GM15510 (cell line): ENCODE measurements around the gene DNAJC27.

Experiments used
- POLR2A ChIP-seq: IDR thresholded peaks from 3 replicates; pipeline ENCODE4 v1.6.1; 2011; ENCODE audit warnings: borderline replicate concordance; ENCODE audit not compliant: insufficient read length; ENCODE audit errors: extremely low read depth

Gene DNAJC27

DNA sequence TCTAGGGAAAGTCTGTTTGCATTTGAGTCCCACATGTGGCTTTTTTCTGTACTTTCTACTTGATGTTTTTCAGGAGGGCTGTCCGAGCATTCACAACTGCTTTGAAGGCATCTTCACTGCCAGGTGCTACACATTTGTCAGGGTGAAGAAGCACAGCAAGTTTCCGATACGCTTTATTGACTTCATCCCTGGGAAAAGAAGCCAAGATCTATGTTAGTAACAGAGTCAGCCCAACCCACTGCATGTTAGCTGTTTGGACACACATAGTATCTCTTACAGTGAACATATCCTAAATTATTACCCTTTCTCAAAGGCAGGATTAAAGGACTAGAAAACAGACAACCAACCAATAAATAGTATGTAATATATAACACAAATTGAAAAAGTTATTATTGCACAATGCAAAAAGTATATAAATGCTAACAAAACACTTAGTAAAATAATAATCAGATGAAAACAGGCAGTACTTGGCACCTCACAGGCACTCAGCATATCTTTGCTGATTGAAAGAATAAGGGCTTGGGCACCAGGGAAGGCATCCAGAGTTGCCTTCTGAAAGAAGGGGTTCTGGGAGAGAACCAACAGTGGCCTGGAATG, 24.1 kb downstream of the DNAJC27 start:
- no peak for TF ChIP-seq POLR2A

GRCh38 chr2:24945907-24946306, 25.8 kb downstream of the DNAJC27 start:
- TF ChIP-seq POLR2A = no peak

- TF ChIP-seq POLR2A = no peak
Measured at GRCh38 chr2:24943427-24944053, 28.2 kb downstream of the DNAJC27 start.

DNA sequence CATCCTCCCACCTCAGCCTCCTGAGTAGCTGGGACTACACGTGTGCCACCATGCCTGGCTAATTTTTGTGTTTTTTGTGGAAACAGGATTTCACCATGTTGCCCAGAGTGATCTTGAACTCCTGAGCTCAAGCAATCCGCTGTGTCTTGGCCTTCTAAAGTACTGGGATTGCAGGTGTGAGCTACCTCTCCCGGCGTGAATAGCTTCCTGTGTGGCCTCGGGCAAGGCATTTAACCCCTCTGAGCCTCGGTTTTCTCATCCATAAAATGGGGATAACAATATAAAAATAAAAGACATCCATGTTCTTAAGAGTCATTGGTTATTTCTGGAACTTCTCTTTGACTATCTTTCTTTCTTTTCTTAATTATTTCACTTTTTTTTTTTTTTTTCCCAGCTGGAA, 32.4 kb downstream of the DNAJC27 start:
- TF ChIP-seq POLR2A = no peak

DNA sequence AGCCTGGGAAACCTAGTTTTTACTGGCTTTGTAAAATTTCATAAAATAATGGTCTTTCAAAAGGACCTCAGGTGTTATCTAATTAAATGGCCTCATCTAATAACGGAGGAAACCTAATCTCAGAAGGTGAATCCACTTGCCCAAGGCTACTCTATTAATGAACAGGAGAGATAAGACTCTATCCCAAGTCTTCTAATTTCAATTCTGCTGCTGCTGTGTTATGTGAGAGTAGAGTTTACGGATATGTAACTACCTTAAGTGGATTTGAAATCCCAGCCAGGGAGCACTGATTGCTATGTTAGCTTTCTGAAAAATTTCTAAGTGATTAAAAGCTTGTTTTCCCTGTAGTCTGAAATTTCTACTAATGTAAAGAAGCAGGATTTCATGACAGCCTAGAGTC, 34.5 kb downstream of the DNAJC27 start:
- TF ChIP-seq POLR2A = no peak

GRCh38 chr2:24935145-24935544, 36.6 kb downstream of the DNAJC27 start:
- TF ChIP-seq POLR2A = no peak

DNA sequence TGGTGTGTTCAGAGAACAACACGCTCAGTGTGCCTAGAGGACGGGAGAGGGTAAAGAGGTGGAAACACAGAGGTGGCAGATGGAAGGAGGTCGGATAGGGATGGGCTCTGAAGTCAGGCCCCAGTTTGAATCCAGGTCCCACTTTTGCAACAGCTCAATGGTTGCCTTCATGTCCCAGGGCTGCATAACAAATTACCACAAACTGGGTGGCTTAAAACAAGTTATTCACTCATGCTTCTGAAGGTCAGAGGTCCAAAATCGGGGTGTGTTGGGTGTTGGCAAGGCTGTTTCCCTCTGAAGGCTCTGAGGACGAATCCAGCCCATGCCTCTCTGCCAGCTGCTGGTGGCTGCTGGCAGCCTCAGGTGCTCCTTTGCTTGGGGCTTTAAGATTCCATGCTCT, 39.0 kb downstream of the DNAJC27 start:
- TF ChIP-seq POLR2A = no peak

DNA sequence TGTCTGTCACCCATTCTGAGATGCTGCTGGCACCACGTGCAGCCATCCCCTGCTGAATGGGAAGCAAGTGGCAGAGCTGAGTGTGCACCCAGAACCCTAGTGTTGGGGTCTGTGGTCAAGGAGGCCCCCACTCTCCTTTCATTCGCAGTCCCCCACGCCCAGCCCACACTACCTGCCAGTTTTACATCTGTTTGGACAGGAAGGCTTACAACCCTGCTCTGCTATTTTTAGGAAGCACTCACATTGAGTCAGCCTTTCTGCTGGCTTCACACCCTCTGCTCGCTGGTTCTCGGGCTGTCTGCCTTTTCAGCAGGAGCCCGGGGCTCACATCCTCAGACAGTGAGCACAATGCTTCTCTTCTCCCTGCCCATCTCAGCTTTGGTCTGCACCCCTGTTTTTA, 41.0 kb downstream of the DNAJC27 start:
- TF ChIP-seq POLR2A = no peak

DNA sequence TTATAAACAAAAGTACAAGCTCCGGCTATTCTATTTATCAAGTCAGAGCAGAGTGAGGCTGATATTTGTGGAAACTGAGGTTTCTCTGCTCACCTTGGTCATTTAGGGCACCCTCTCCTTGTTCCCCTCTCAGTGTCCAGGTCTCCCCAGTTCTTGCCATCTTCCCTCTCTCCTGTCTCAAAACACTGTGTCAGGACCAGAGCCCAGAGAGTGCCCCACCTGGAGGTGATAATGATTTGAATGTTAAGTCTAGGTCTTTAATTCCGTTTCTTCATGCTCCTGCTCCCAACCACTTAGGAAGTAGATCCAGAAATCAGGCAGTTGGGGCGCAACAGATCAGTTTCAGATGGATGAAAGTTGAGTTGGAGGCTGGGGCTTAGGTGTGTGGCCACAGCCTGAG, 42.5 kb downstream of the DNAJC27 start:
- no peak for TF ChIP-seq POLR2A

DNA sequence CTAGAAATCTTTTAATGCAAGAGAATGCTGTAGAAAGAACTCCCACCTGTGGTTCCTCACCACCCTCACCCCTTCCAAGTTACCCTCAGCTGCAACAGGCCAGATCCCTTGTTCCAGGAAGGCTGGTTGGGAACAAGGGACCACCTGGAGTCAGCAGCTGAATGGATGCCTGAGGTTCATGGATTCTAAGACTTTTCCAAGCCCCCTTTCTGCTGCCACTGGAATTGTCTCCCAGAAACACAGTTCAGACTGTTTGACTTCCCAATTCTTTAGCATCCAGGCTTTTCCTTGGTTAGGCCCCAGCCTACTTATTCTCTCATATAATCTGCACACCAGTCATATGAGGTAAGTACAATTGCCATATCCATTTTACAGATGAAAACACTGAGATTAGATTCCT, 43.7 kb downstream of the DNAJC27 start:
- no peak for TF ChIP-seq POLR2A

- no peak for TF ChIP-seq POLR2A
Measured at GRCh38 chr2:24926602-24927252, 45.0 kb downstream of the DNAJC27 start.

DNA sequence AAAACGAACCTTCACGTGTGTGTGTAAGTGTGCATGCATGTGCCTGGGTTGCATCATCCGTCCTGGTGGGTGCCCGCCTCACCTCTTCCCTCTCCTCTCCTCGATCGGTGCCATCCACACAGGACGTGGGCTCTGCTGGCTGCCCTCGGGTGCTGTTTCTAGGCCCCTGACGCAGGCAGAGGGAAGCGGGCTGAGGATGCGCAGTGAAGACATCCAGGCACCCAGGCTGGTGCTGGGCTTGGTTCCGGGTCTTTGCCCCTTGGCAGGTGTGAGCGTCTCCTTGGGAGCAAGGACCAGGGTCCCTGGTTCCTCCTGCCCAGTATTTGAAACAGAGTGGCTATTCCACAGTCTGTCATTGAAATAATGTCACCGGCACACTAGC, 45.5 kb downstream of the DNAJC27 start:
- TF ChIP-seq POLR2A = no peak

DNA sequence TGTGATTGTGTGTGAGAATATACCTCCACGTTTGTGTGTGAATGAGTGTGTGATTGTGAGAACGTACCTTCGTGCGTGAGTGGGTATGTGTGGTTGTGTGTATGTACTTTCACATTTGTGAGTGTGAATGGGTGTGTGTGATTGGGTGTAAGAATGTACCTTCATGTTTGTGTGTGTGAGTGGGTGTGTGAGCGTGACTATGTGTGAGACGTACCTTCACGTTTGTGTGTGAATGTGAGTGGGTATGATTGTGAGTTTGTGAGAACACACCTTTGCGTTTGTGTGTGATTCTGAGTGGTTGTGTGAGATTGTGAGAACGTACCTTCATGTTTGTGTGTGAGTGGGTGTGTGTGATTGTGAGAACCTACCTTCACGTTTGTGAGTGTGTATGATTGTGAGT, 45.9 kb downstream of the DNAJC27 start:
- TF ChIP-seq POLR2A = no peak

- no peak for TF ChIP-seq POLR2A
Measured at GRCh38 chr2:24924732-24925131, 47.0 kb downstream of the DNAJC27 start.

DNA sequence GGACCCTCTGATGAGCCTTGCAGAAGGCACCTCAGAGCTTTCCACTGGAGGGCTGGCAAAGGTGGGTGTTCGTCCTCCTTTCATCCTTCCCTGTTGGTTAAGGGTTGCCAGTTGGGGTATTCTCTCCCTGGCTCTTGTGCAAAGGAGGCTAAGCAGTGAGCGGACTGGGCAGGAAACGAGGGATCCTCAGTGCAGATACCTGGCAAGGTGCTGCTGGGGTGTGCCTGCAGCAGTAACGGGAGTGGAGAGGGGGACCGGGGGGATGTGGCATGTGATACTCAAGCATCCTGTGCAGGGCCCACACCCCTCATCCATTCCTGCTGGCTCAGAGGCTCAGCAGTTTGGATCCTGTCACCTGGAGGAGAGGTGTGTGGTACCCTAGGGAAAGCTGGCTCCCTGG, 47.5 kb downstream of the DNAJC27 start:
- TF ChIP-seq POLR2A = no peak

GRCh38 chr2:24923106-24923505, 48.6 kb downstream of the DNAJC27 start:
- TF ChIP-seq POLR2A = no peak
